C4-2B (cell line): ENCODE results near the gene ARHGAP8.

Experiments
- CTCF ChIP-seq: fragments of 450-650 bp; conservative IDR thresholded peaks from 2 replicates; pipeline ENCODE4 v1.5.1; 2017; ENCODE audit warnings: mild to moderate bottlenecking
- ZFX ChIP-seq: fragments of 450-650 bp; IDR thresholded peaks from 2 replicates; pipeline ENCODE4 v1.6.1; 2017

- no peak for TF ChIP-seq CTCF
- TF ChIP-seq ZFX = no peak
These were observed 92.8 kb downstream of the ARHGAP8 start for GRCh38 chr22:44845191-44845590.
